NB4 (cell line): ENCODE measurements around the gene KIAA1586.

ENCODE experiments used
- POLR2A ChIP-seq: IDR thresholded peaks from 2 replicates; pipeline ENCODE4 v1.6.1; 2011; ENCODE audit warnings: mild to moderate bottlenecking; ENCODE audit not compliant: insufficient read length; ENCODE audit errors: extremely low read depth
- TF ChIP-seq, protein P1 (sequence below): IDR thresholded peaks from one replicate; pipeline ENCODE4 v1.5.1; 2012; ENCODE audit warnings: low read depth, low read length

GRCh38 chr6:57038906-57039305 is 7.6 kb upstream of the KIAA1586 start:
- TF ChIP-seq, protein P1, sequence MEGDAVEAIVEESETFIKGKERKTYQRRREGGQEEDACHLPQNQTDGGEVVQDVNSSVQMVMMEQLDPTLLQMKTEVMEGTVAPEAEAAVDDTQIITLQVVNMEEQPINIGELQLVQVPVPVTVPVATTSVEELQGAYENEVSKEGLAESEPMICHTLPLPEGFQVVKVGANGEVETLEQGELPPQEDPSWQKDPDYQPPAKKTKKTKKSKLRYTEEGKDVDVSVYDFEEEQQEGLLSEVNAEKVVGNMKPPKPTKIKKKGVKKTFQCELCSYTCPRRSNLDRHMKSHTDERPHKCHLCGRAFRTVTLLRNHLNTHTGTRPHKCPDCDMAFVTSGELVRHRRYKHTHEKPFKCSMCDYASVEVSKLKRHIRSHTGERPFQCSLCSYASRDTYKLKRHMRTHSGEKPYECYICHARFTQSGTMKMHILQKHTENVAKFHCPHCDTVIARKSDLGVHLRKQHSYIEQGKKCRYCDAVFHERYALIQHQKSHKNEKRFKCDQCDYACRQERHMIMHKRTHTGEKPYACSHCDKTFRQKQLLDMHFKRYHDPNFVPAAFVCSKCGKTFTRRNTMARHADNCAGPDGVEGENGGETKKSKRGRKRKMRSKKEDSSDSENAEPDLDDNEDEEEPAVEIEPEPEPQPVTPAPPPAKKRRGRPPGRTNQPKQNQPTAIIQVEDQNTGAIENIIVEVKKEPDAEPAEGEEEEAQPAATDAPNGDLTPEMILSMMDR = no peak
- TF ChIP-seq POLR2A = no peak
